HEK293T (cell line): ENCODE measurements around the gene GRID1.

Experiments used
- CTCF ChIA-PET: fragments of 350-600 bp; formaldehyde crosslinking; extraction: SDS; loops from one replicate; lab custom pipeline; 2021; ENCODE audit warnings: antibody characterized with exemption, inconsistent platforms; lab: Yijun Ruan, JAX
- POLR2A ChIA-PET: fragments of 350-600 bp; formaldehyde crosslinking; extraction: SDS; loops from one replicate; lab custom pipeline; 2020; ENCODE audit warnings: antibody characterized with exemption, inconsistent platforms; lab: Yijun Ruan, JAX
- DNase-seq: peaks from one replicate; pipeline ENCODE4 v3.0.0; 2012; ENCODE audit warnings: mixed read lengths; ENCODE audit errors: extremely low spot score
- ARNT ChIP-seq: fragments of 450-650 bp; IDR thresholded peaks from 2 replicates; pipeline ENCODE4 v1.6.1; 2017; ENCODE audit warnings: mild to moderate bottlenecking
- BHLHE40 ChIP-seq: fragments of 450-650 bp; IDR thresholded peaks from 2 replicates; pipeline ENCODE4 v1.6.1; 2016; ENCODE audit warnings: mild to moderate bottlenecking, moderate library complexity, borderline replicate concordance
- CTBP1 ChIP-seq: fragments of 450-650 bp; IDR thresholded peaks from 2 replicates; pipeline ENCODE4 v1.6.1; 2016; ENCODE audit warnings: borderline replicate concordance
- ELF4 ChIP-seq: fragments of 450-650 bp; IDR thresholded peaks from 2 replicates; pipeline ENCODE4 v1.6.1; 2017; ENCODE audit warnings: antibody characterized with exemption
- FOXA1 ChIP-seq: fragments of 450-650 bp; IDR thresholded peaks from 2 replicates; pipeline ENCODE4 v1.6.1; 2016; ENCODE audit warnings: mild to moderate bottlenecking
- FOXK2 ChIP-seq: fragments of 450-650 bp; IDR thresholded peaks from 2 replicates; pipeline ENCODE4 v1.6.1; 2016; ENCODE audit warnings: mild to moderate bottlenecking
- FOXM1 ChIP-seq: fragments of 450-650 bp; IDR thresholded peaks from 2 replicates; pipeline ENCODE4 v1.6.1; 2017; ENCODE audit warnings: mild to moderate bottlenecking, borderline replicate concordance
- HDGF ChIP-seq: fragments of 450-650 bp; IDR thresholded peaks from 2 replicates; pipeline ENCODE4 v1.6.1; 2017; ENCODE audit warnings: antibody characterized with exemption, borderline replicate concordance
- L3MBTL2 ChIP-seq: fragments of 450-650 bp; conservative IDR thresholded peaks from 2 replicates; pipeline ENCODE4 v1.6.1; 2016; ENCODE audit warnings: mild to moderate bottlenecking
- LEF1 ChIP-seq: fragments of 450-650 bp; IDR thresholded peaks from 2 replicates; pipeline ENCODE4 v1.6.1; 2017; ENCODE audit warnings: mild to moderate bottlenecking, borderline replicate concordance
- NFRKB ChIP-seq: fragments of 450-650 bp; IDR thresholded peaks from 2 replicates; pipeline ENCODE4 v1.6.1; 2016; ENCODE audit warnings: mild to moderate bottlenecking, moderate library complexity
- SP1 ChIP-seq: fragments of 450-650 bp; IDR thresholded peaks from 2 replicates; pipeline ENCODE4 v1.6.1; 2017
- SUZ12 ChIP-seq: fragments of 450-650 bp; IDR thresholded peaks from 2 replicates; pipeline ENCODE4 v1.6.1; 2016; ENCODE audit warnings: mild to moderate bottlenecking
- TARDBP ChIP-seq: fragments of 450-650 bp; IDR thresholded peaks from 2 replicates; pipeline ENCODE4 v1.6.1; 2016
- ZNF384 ChIP-seq: fragments of 450-650 bp; IDR thresholded peaks from 2 replicates; pipeline ENCODE4 v1.6.1; 2016
- TF ChIP-seq, protein P1 (sequence below): fragments of 450-650 bp; IDR thresholded peaks from 2 replicates; pipeline ENCODE4 v1.6.1; 2016

GRID1 gene

DNA sequence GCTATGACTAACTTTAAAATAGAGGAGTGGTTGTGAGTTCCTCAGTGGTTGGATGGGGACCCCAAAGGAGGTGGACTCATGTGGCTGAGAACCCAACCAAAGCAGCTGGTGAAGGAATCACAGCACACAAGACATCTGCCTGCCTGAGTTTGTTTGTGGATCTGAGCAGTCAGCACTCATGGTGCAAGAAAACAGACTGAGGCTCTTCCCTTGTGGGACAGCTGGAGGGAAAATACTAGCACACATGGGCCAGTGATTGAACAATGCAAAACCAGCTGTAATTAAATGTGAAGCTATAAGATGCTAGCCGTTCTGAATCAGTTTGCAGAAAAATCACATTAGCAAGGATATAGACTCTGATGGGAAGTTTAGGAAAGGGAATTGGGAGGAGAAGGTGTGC is 707.3 kb downstream of the GRID1 start:
- no peak for DNase-seq
- ChIA-PET CTCF (no interaction called here), POLR2A (no interaction called here)
- TF ChIP-seq BHLHE40 (no peak), LEF1 (no peak), CTBP1 (no peak), L3MBTL2 (no peak), ELF4 (no peak), FOXA1 (no peak), ARNT (no peak), SUZ12 (no peak), FOXM1 (no peak), NFRKB (no peak), FOXK2 (no peak), TARDBP (no peak), ZNF384 (no peak), SP1 (no peak)
- TF ChIP-seq, protein P1, sequence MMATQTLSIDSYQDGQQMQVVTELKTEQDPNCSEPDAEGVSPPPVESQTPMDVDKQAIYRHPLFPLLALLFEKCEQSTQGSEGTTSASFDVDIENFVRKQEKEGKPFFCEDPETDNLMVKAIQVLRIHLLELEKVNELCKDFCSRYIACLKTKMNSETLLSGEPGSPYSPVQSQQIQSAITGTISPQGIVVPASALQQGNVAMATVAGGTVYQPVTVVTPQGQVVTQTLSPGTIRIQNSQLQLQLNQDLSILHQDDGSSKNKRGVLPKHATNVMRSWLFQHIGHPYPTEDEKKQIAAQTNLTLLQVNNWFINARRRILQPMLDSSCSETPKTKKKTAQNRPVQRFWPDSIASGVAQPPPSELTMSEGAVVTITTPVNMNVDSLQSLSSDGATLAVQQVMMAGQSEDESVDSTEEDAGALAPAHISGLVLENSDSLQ, result no peak

DNA sequence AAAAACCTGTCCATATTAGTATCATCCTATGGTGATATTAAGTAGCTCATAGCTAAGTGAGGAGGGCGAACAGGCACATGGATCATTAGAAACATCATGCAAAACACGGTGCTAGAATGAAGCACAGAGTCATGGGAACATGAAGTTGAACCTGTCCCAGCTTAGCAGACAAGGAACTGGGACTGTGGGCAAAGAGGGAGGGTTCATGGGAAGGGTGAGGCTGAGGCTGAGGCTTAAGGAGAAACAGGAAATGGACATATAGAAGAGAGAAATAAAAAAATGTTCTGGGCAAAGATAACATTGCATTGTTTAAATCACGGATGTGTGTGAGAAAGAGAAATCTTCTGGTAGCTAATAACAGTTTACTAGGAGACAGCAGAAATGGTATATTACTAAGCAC is 708.1 kb downstream of the GRID1 start:
- TF ChIP-seq L3MBTL2, result no peak
- no peak for TF ChIP-seq TARDBP
- TF ChIP-seq FOXK2, result no peak
- no peak for TF ChIP-seq FOXA1
- no peak for TF ChIP-seq HDGF
- no peak for TF ChIP-seq LEF1
- TF ChIP-seq ARNT, result no peak
- no peak for TF ChIP-seq SUZ12
- TF ChIP-seq, protein P1, result no peak
- no peak for TF ChIP-seq NFRKB
- no peak for DNase-seq
- POLR2A ChIA-PET, result no interaction called here
- CTCF ChIA-PET, result no interaction called here

DNA sequence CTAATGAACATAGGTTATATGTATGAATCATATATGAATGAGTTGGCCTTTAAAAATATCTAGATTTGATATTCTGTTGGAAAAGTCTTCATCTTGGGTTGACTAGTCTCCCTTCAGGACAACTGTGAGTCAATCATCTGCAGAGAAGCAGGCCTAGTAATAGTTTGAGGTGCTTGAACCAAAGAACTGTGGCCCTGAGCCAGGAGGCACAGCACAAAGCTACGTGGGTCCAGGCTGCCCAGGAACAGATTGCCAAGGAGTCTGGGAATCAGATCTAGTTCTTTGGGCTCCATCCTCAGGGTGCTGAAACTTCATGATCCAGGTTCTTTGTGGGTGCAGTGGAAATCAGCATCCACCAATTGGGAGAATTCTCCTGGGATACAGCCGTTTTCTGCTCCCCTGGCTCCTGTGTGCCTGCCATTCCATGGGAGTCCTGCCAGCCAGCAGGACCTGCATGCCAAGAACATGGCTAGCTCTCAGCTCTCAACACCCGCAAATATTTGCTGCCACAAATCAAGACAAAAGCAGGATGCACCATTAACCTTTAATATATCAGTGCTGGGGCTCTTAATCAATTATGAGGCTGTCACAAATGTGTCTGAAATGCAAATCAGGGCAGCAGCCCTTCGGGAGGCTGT is 709.0 kb downstream of the GRID1 start:
- DNase-seq, result no peak
- ChIA-PET POLR2A (no interaction called here), CTCF (no interaction called here)
- TF ChIP-seq ARNT (no peak), ZNF384 (no peak), TARDBP (no peak), HDGF (no peak), LEF1 (no peak), L3MBTL2 (no peak), FOXA1 (no peak), ELF4 (no peak)

DNA sequence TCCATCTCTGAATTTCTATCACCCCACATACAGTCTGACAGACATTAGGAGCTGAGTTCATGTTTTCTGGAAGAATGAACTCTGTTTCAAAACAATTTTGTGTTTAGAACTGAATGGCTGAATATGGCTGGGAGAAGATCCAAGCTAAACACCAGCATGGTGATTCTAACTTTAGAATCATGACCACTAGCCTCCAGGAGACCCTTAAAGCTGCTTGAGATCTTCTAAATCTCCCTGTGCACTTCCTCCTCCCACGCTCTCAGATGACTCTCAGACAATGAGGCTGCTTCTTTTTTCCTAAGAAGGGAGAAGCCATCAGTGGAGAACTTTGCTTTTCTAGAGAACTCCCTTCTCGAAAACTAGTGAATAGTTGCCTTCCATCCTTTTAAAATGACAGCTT is 711.2 kb downstream of the GRID1 start:
- TF ChIP-seq CTBP1 (no peak), NFRKB (no peak), LEF1 (no peak), ELF4 (no peak), SP1 (no peak), FOXK2 (no peak), TARDBP (no peak), ZNF384 (no peak), HDGF (no peak), L3MBTL2 (no peak)
- DNase-seq, result no peak
- CTCF ChIA-PET, result no interaction called here
- POLR2A ChIA-PET, result no interaction called here

DNA sequence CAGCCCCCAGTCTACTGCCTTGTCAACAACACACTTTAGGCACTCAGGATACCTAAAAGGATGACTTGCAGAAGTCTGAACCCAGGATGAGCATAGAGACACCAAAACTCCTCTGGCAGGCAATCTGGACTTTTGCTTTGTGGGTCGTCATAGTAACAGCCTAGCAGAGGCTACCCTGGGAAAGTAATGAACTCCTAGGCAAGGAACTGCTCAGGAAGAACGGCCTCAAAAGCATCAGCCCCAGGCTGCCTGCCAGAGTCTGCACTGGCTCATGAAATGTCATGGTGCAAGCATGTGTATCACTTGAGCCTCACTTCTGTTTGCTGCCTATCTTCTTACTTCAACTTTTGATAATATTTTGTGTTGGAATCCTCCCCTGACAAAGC is 715.1 kb downstream of the GRID1 start:
- ChIA-PET CTCF (no interaction called here), POLR2A (no interaction called here)
- no peak for DNase-seq
- TF ChIP-seq ZNF384 (no peak), FOXA1 (no peak), L3MBTL2 (no peak), NFRKB (no peak), FOXM1 (no peak), FOXK2 (no peak), SUZ12 (no peak), BHLHE40 (no peak), TARDBP (no peak), SP1 (no peak)
- TF ChIP-seq, protein P1, result no peak

DNA sequence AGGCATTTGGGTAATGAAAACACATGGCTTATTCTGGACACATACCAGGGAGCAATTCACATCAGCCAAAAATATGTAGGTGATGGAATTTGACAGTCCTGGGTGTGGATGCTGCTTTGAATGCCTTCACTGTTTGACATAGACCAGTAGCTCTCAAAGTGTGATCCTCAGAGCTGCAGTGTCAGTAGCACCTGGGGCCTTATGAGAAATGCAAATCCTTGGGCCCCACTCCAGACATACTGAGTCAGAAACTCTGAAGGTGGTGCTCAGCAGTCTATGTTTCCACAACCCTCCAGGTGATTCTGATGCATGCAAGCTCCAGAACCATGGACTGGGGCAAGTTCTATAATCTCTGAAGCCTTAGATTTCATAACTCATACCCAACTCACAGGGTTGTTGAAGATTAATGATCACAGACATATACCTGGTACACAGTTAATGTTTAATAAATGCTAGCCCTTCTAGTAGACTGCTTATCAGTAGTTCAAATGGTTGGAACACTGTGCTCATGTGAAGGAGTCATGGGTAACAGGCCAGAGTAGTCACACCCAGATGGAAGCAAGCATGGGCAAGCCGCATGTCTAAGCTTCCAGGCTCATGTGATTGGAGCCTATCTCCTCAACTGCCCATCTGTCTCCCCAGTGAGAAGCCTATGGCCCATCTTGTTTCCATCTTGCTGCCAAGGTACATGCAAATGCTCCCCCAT is 715.7 kb downstream of the GRID1 start:
- ChIA-PET POLR2A (no interaction called here), CTCF (no interaction called here)
- TF ChIP-seq HDGF, result no peak
- TF ChIP-seq FOXM1, result no peak
- TF ChIP-seq FOXK2, result no peak
- no peak for TF ChIP-seq SP1
- no peak for TF ChIP-seq L3MBTL2
- TF ChIP-seq NFRKB, result no peak
- no peak for TF ChIP-seq ARNT
- DNase-seq, result no peak
